ENCODE results near the gene FIBIN. TPM values are rescaled to one million over a fixed set of nuclear protein-coding genes. Genes with fewer than 3 reads are reported as not detected.

Gene FIBIN
- total and polyA plus RNA-seq, 2 experiments from 2014 or later, result 0.21 to 0.66 TPM

DNA sequence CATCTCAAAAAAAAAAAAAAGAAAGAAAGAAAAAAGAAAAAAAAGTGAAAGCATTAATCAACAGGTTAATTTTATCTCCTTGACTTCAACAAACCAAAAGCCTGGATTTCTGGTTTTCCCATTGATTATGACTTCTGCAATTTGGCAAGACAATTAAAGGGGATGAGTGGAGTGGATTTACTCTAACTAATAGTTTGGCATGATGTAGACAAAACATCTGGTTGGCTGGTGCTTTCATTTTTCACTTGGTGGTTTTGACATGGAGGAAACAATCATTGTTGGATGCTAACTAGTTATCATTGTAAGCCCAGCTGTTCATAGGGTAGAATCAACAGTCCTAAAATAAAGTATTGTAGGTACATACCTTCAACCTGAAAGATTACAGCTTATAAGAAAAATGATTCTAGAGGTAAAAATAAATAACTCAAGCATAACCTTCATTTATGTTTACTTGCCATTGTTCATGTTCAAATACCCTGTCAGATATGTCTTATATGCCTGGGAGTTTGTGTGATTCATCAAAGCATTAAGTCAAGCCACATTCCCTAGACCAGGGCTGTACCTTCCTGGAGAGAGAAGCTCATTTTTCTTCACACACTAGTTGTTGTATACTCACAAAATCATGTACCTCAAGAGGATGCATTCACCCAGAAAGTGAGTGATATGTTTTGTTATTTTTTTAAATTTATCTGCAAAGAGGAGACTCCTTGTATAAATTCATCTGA, 15.1 kb downstream of the FIBIN start:
- no peak overlapping the region for H3K4me3 Mint-ChIP-seq
- no peaks in the 10 kb centered on the region for H3K27me3 Mint-ChIP-seq (ENCODE audit: insufficient read depth, low read depth, poor library complexity)
- Histone ChIP-seq H3K79me2 (replicated peaks; ENCODE audit: insufficient read depth) (no peaks in the 10 kb centered on the region), H4K20me1 (replicated peaks; ENCODE audit: insufficient read depth) (no peaks in the 10 kb centered on the region), H3K36me3 (ENCODE audit: insufficient read depth) (no peaks in the 10 kb centered on the region), H3K4me1 (ENCODE audit: insufficient read depth) (peaks cover 2% of the 10 kb centered on the region), H3K27me3 (ENCODE audit: insufficient read depth) (no peaks in the 10 kb centered on the region), H3F3A (replicated peaks; ENCODE audit: low read depth) (no peaks in the 10 kb centered on the region), H3K9me2 (ENCODE audit: insufficient read depth) (no peaks in the 10 kb centered on the region), H3K27ac (ENCODE audit: low read depth) (no peak overlapping the region), H2AFZ (no peak overlapping the region), H3K4me3 (no peak overlapping the region), H3K4me2 (no peak overlapping the region)
- no peaks in the 10 kb centered on the region for H3K9me3 Mint-ChIP-seq
- no peaks in the 10 kb centered on the region for H3K36me3 Mint-ChIP-seq (ENCODE audit: low read depth)
- H3K4me1 Mint-ChIP-seq, result peaks cover 3% of the 10 kb centered on the region; the same call in 1 of the 3 replicates
- ATAC-seq (no peak), DNase-seq (ENCODE audit: low spot score) (no peak)
- no peak for TF ChIP-seq JUNB (IDR thresholded peaks at IDR 0.05; ENCODE audit: unreplicated experiment)
- no peak for TF ChIP-seq CREB1 (CRISPR knock-in tag; IDR thresholded peaks at IDR 0.05; ENCODE audit: low read depth)
- TF ChIP-seq ZNF331 (CRISPR knock-in tag; IDR thresholded peaks at IDR 0.05; ENCODE audit: low read depth), result no peak
- no peak for TF ChIP-seq STAT1 (IDR thresholded peaks at IDR 0.05; ENCODE audit: unreplicated experiment)
- TF ChIP-seq, protein P1, sequence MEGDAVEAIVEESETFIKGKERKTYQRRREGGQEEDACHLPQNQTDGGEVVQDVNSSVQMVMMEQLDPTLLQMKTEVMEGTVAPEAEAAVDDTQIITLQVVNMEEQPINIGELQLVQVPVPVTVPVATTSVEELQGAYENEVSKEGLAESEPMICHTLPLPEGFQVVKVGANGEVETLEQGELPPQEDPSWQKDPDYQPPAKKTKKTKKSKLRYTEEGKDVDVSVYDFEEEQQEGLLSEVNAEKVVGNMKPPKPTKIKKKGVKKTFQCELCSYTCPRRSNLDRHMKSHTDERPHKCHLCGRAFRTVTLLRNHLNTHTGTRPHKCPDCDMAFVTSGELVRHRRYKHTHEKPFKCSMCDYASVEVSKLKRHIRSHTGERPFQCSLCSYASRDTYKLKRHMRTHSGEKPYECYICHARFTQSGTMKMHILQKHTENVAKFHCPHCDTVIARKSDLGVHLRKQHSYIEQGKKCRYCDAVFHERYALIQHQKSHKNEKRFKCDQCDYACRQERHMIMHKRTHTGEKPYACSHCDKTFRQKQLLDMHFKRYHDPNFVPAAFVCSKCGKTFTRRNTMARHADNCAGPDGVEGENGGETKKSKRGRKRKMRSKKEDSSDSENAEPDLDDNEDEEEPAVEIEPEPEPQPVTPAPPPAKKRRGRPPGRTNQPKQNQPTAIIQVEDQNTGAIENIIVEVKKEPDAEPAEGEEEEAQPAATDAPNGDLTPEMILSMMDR (conservative IDR thresholded peaks at IDR 0.05; ENCODE audit: low read depth in 2 of 2), result no peak
- TF ChIP-seq, protein P2, sequence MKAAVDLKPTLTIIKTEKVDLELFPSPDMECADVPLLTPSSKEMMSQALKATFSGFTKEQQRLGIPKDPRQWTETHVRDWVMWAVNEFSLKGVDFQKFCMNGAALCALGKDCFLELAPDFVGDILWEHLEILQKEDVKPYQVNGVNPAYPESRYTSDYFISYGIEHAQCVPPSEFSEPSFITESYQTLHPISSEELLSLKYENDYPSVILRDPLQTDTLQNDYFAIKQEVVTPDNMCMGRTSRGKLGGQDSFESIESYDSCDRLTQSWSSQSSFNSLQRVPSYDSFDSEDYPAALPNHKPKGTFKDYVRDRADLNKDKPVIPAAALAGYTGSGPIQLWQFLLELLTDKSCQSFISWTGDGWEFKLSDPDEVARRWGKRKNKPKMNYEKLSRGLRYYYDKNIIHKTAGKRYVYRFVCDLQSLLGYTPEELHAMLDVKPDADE (IDR thresholded peaks at IDR 0.05), result no peak
- TF ChIP-seq ZNF114 (CRISPR knock-in tag; IDR thresholded peaks at IDR 0.05), result no peak
- TF ChIP-seq, protein P3, sequence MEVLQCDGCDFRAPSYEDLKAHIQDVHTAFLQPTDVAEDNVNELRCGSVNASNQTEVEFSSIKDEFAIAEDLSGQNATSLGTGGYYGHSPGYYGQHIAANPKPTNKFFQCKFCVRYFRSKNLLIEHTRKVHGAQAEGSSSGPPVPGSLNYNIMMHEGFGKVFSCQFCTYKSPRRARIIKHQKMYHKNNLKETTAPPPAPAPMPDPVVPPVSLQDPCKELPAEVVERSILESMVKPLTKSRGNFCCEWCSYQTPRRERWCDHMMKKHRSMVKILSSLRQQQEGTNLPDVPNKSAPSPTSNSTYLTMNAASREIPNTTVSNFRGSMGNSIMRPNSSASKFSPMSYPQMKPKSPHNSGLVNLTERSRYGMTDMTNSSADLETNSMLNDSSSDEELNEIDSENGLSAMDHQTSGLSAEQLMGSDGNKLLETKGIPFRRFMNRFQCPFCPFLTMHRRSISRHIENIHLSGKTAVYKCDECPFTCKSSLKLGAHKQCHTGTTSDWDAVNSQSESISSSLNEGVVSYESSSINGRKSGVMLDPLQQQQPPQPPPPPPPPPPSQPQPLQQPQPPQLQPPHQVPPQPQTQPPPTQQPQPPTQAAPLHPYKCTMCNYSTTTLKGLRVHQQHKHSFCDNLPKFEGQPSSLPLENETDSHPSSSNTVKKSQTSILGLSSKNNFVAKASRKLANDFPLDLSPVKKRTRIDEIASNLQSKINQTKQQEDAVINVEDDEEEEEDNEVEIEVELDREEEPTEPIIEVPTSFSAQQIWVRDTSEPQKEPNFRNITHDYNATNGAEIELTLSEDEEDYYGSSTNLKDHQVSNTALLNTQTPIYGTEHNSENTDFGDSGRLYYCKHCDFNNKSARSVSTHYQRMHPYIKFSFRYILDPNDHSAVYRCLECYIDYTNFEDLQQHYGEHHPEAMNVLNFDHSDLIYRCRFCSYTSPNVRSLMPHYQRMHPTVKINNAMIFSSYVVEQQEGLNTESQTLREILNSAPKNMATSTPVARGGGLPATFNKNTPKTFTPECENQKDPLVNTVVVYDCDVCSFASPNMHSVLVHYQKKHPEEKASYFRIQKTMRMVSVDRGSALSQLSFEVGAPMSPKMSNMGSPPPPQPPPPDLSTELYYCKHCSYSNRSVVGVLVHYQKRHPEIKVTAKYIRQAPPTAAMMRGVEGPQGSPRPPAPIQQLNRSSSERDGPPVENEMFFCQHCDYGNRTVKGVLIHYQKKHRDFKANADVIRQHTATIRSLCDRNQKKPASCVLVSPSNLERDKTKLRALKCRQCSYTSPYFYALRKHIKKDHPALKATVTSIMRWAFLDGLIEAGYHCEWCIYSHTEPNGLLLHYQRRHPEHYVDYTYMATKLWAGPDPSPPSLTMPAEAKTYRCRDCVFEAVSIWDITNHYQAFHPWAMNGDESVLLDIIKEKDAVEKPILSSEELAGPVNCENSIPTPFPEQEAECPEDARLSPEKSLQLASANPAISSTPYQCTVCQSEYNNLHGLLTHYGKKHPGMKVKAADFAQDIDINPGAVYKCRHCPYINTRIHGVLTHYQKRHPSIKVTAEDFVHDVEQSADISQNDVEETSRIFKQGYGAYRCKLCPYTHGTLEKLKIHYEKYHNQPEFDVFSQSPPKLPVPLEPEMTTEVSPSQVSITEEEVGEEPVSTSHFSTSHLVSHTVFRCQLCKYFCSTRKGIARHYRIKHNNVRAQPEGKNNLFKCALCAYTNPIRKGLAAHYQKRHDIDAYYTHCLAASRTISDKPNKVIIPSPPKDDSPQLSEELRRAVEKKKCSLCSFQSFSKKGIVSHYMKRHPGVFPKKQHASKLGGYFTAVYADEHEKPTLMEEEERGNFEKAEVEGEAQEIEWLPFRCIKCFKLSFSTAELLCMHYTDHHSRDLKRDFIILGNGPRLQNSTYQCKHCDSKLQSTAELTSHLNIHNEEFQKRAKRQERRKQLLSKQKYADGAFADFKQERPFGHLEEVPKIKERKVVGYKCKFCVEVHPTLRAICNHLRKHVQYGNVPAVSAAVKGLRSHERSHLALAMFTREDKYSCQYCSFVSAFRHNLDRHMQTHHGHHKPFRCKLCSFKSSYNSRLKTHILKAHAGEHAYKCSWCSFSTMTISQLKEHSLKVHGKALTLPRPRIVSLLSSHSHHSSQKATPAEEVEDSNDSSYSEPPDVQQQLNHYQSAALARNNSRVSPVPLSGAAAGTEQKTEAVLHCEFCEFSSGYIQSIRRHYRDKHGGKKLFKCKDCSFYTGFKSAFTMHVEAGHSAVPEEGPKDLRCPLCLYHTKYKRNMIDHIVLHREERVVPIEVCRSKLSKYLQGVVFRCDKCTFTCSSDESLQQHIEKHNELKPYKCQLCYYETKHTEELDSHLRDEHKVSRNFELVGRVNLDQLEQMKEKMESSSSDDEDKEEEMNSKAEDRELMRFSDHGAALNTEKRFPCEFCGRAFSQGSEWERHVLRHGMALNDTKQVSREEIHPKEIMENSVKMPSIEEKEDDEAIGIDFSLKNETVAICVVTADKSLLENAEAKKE (CRISPR knock-in tag; IDR thresholded peaks at IDR 0.05), result no peak
- no peak overlapping the region for H3K27ac Mint-ChIP-seq
